Smooth muscle cell of the brain vasculature (primary cell): Measurements from ENCODE around the gene TTC33.
"Not testable (repeated sequence)": the region's sequence is repeated elsewhere in the genome, so short reads cannot be mapped to it uniquely, and the experiment has no call there.

Experiments
- DNase-seq: peaks from one replicate; pipeline ENCODE4 v3.0.0-alpha.2; 2012; ENCODE audit warnings: low read depth, low spot score

Gene TTC33

GRCh38 chr5:40571729-40572128 lies 184.0 kb downstream of the TTC33 start:
- DNase-seq, result no peak

GRCh38 chr5:40570408-40571129 lies 185.2 kb downstream of the TTC33 start:
- DNase-seq, result peak; percentile 44

DNA sequence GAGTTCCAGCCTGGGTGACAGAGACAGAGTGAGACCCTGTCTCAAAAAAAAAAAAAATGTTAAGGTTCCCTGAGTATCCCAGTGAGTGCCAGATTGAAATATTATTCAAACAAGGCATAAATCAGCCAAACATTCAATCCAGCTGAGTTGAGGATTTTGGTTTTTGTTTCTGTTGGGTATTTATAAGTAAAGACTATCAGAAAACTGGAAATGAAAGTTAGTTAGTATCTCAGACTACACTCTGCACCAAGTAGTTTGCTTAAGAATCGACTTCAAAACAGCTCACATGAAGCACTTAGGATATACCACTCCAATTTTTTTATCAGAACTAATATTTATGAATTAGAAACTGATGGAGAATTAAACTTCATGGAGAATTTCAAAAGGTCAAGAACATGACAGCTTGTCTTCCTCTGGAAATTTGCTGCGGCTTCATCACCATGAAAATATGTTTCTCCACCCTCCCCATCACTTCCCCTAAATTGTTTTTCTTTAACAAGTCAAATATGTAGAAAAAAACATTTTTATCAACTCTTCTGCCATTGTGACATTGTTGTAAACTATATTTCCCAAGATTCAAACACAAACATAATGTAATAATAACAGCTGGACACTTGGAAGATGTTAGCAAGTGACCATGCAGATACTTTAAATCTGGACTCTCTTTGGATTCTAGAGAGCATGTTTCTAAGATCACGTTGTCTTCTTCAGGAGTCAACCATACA lies 186.1 kb downstream of the TTC33 start:
- no peak for DNase-seq

DNA sequence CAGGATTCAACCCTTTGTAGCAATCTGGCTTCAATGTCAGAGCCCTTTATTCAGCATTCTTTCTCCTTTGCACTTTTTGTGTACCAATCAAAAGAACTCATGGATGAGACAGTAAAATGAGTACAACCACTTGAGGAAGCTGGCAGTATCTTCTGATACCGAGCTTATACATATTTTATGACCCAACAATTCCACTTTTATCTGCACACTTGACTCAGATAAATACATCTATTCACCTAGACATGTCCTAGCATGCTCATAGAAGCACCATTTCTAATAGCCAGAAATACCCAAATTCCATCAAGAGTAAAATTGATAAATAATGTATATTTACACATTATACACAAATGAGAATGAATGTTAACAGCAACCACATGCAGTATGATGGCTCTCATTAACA lies 187.2 kb downstream of the TTC33 start:
- no peak for DNase-seq

GRCh38 chr5:40563173-40563572 lies 192.6 kb downstream of the TTC33 start:
- not testable (repeated sequence) for DNase-seq

DNA sequence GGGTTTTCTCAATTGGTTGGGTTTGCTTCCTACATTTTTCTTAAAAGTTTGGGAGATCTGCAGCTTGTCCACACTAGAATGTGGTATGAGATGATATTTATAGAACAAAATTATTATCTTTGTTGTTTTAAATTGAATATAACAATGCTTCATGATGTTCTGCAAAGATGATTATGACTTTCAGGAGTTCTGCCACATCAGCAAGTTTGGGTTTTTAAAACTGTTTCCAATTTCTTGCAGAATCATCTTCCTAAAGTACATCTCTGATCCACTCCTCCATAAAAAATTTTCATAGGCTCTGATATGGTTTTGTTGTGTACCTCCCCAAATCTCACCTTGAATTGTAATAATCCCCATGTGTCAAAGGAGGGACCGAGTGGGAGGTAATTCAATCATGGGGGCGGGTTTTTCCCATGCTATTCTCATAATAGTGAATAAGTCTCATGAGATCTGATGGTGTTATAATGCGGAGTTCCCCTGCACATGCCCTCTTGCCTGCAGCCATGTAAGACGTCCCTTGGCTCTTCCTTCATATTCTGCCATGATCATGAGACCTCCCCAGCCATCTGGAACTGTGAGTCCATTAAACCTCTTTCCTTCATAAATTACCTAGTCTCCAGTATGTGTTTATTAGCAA lies 195.2 kb downstream of the TTC33 start:
- no peak for DNase-seq

DNA sequence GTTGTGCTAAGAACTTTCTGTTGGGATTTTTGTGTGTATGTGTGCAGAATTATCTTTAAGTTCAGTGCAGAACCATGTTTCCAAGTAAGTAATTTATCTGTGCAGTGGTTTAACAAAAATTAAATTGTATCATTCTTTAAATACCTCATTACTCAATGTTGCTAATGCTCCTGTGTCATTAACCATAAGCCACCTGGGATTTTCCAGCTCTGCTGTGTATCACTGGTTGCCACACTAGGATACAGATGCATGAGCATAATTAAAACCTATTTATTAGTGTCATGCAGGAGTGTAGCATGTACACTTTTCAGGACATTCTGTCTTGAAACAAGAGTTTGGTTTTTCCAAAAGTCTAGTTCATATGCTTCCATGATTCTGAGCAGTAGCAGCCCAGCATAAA lies 196.5 kb downstream of the TTC33 start:
- DNase-seq, result no peak

GRCh38 chr5:40557501-40557900 lies 198.3 kb downstream of the TTC33 start:
- DNase-seq, result no peak

GRCh38 chr5:40556811-40557210 lies 198.9 kb downstream of the TTC33 start:
- no peak for DNase-seq

- no peak for DNase-seq
These were observed 199.9 kb downstream of the TTC33 start for GRCh38 chr5:40555886-40556285.

- no peak for DNase-seq
These were observed 200.9 kb downstream of the TTC33 start for GRCh38 chr5:40554813-40555212.

- DNase-seq, result no peak
These were observed 201.7 kb downstream of the TTC33 start for GRCh38 chr5:40554054-40554453.

GRCh38 chr5:40552981-40553380 lies 202.8 kb downstream of the TTC33 start:
- DNase-seq, result no peak

DNA sequence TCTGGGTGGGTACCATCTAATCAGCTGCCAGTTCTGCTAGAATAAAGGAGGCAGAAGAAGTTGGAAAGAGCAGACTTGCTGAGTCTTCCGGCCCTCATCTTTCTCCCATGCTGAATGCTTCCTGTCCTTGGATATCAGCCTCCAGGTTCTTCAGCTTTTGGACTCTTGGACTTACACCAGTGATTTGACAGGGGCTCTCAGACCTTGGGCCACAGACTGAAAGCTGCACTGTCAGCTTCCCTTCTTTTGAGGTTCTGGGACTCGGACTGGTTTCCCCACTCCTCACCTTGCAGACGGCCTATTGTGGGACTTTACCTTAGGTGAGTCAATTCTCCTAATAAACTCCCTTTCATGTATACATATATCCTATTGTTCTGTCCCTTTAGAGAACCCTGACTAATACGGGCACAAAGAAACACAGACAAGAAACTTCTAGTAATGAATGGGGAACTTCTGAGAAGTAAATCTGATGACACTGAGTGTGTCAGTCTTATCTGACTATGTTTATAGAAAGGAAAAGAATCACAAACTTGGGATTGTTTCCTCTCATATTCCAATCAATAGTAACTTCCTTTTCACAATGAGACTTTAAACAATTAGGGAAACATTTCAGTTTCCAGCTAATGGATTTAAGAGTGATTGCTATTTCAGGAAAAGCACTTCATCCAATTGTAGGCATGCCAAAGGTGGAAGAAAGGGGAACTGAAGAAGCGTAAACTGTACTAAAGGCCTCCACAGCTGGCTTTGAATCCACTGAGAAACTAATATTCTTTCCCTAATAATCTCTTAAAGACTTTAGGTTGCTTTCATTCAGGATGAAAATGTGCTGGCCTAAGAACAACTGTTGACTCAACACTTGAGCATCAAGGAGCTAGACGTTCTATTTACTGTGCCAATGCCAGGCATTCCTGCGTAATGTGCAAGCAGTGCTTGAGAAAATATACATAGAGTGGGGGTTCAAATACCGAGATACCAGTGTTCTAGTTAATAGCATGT lies 204.0 kb downstream of the TTC33 start:
- DNase-seq, result peak; percentile 84

GRCh38 chr5:40550481-40550880 lies 205.3 kb downstream of the TTC33 start:
- DNase-seq, result no peak

DNA sequence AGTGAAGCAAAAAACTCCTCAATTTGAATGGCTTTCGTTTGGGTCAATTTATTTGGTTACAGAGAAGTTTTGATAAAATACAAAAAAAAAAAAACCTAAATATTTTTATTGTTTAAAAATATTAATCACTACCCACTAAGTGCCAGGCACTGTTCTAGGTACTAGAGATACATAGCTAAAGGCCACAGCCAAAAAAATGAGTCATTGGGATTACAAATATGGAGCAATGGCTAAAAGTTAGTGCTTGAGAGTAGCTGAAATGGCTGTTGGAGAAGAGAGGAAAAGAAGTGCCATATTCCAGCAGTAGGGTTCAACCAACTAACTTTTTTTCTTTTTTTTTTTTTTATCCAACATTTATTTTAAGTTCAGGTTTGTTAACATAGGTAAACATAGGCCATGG lies 206.1 kb downstream of the TTC33 start:
- DNase-seq, result no peak

GRCh38 chr5:40547994-40548575 lies 207.7 kb downstream of the TTC33 start:
- DNase-seq, result no peak

DNA sequence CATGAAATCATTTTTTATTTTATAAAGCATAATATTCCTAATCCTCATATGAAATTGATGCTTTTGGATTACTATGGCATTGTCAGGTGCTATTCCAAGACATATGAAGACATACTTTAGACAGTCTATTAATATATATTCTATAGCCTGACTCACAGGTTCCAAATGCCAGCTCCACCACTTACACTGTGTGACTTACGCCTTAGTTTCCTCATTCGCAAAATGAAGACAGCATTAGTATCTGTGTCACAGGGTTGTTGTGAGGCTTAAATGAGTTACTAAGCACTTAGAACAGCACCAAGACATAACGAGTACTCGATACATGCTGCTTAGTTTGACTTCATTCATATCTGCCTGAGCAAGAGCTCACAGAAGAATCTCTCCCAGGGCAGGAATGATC lies 208.2 kb downstream of the TTC33 start:
- no peak for DNase-seq

GRCh38 chr5:40540301-40540700 lies 215.5 kb downstream of the TTC33 start:
- DNase-seq, result no peak

DNA sequence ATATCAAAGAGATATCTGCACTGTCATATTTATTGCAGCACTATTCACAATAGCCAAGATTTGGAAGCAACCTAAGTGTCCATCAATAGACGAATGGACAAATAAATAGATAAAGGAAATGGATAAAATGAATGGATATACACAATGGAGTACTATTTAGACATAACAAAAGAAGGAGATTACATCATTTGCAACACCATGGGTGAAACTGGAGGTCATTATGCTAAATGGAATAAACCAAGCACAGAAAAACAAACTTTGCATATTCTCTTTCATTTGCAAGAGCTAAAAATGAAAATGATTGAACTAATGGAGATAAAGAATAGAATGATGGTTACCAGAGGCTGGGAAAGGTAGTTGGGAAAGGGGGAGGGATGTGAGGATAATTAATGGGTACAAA lies 231.1 kb downstream of the TTC33 start:
- no peak for DNase-seq

DNA sequence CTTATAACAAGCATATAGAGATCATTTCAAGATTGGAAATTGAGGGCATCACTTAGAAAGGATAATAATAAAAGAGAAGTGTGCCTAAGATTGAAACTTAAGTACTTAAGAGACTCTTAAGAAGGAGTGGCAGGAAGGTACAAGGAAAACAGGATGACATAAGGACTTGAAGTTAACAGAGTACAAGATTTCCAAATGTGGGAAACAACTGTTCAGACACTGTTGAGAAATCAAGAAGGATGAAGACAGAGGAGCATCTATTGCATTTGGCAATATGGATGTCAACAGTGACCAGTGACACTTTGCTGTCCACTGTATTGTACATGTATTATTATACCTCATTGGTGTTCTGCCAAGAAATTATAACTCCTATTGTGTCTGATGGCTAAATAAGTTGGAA lies 233.8 kb downstream of the TTC33 start:
- no peak for DNase-seq
